D721Med (cell line): ENCODE data around the gene SMURF2.
"Not testable (repeated sequence)": the region's sequence is repeated elsewhere in the genome, so short reads cannot be mapped to it uniquely, and the experiment has no call there.

Experiments used
- DNase-seq: peaks from one replicate; pipeline ENCODE4 v3.0.0; 2011; ENCODE audit warnings: low spot score; ENCODE audit not compliant: insufficient read length
- FAIRE-seq: peaks from 2 replicates; lab custom pipeline; 2011; peaks lifted over from hg19 to GRCh38; lab: Jason Lieb, UNC
- TF ChIP-seq, protein P1 (sequence below): IDR thresholded peaks from 2 replicates; pipeline ENCODE4 v1.5.1; 2012; ENCODE audit warnings: mild to moderate bottlenecking, control low read depth; ENCODE audit not compliant: insufficient read depth; ENCODE audit errors: missing control alignments

Gene SMURF2

DNA sequence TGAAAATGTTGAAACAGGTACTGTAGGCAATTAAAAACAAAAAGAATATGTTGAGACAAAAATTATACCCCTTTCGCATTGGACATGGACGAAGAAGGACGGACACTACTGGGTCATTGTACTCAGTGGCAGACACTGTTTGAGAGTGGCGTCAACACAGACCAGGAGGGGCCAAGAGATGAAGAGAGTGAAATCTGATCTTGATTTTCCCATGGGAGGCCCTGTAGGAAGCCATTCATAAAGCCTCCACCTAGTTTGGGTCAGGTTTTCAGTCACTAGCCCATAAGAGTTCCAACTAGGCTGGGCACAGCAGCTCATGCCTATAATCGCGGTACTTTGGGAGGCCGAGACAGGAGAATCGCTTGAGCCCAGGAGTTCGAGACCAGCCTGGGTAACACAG, 23.6 kb upstream of the SMURF2 start:
- DNase-seq: no peak
- TF ChIP-seq, protein P1, sequence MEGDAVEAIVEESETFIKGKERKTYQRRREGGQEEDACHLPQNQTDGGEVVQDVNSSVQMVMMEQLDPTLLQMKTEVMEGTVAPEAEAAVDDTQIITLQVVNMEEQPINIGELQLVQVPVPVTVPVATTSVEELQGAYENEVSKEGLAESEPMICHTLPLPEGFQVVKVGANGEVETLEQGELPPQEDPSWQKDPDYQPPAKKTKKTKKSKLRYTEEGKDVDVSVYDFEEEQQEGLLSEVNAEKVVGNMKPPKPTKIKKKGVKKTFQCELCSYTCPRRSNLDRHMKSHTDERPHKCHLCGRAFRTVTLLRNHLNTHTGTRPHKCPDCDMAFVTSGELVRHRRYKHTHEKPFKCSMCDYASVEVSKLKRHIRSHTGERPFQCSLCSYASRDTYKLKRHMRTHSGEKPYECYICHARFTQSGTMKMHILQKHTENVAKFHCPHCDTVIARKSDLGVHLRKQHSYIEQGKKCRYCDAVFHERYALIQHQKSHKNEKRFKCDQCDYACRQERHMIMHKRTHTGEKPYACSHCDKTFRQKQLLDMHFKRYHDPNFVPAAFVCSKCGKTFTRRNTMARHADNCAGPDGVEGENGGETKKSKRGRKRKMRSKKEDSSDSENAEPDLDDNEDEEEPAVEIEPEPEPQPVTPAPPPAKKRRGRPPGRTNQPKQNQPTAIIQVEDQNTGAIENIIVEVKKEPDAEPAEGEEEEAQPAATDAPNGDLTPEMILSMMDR: no peak
- FAIRE-seq: no peak

DNA sequence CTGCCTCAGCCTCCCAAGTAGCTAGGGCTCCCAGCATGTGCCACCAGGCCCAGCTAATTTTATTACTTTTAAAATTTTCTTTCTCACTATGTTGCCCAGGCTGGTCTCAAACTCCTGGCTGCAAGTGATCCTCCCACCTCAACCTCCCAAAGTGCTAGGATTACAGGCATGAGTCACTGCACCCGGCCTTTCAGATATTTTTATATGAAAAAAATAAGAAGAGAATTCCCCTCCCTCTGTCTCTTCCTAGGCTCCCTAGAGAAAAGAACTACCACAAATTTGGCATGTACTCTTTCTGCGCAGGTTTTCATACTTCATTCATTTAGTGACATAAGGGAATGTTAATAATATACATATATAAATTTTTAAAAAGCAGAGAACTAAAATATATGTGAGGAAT, 21.7 kb upstream of the SMURF2 start:
- DNase-seq (no peak), FAIRE-seq (no peak)
- TF ChIP-seq, protein P1: no peak

DNA sequence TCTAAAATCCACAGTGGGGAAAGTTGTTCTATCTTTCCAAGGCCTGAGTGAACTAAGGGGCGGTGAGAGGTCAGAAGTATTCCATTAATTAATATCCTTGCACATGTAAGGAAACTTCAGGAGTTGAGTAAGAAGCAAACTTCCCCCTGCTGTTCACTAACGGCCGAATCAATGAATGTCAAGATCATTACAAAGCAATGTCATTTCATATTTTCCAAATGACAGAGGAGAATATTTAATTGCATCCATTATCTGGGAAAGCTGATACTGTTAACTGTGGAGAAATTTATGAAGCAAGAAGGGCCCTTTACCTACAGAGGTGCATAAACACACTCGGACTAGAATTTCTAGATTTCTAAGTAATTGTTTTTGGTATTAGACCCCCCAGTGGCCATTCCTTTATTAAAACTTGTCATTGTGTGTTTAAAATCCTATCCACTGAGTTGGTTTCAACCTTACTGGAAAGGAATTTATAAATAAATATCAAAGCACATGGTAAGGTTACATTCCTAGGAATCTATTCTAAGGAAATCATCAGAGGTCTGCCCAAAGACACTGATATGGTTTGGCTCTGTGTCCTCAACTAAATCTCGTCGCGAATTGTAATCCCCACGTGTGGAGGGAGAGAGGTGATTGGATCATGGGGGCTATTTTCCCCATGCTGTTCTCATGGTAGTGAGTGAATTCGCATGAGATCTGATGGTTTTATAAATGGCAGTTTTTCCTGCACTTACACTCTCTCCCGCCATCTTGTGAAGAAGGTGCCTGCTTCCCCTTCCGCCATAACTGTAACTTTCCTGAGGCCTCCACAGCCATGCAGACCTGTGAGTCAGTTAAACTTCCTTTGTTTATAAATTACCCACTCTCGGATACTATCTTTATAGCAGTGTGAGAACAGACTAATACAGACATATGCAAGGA, 20.4 kb upstream of the SMURF2 start:
- FAIRE-seq (no peak), DNase-seq (no peak)
- TF ChIP-seq, protein P1: no peak

DNA sequence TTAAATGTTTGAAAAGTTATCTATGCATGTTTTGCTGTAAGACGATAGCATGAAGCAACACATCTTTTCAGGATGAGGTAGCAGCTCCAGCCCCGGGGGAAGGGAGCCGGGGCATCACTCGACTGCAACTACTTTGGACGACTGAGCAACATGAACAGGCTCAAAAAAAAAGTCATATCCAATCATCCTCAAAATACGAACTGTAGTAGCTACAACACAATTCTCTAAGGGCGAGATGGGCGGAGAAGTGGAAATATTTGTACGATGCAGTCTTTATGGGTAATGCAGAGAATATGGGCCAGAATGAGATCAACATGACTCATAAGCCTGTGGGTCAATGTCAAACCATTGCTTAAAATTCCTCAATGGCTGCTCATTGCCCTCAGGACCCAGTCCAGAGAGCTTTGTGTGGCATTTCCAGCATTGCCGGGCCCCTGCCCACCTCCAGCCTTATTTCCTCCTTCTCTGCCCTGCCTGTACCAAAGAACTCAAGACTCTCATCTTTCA, 17.7 kb upstream of the SMURF2 start:
- TF ChIP-seq, protein P1: no peak
- DNase-seq (no peak), FAIRE-seq (no peak)

DNA sequence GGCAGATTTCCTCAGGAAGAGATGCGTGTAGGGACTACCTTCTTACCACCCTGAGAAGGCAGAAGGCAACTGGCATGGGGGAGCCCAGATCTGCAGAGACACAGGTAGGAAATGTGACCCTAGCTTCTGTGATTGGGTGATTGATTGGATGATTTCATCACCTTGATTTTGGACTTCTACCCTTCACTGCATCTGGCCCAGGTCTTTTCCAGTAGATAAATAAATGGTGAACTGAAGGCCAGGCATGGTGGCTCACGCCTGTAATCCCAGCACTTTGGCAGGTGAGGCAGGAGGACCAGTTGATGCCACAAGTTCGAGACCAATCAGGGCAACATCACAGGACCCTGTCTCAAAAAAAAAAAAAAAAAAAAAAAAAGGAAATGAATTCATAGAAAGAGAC, 14.7 kb upstream of the SMURF2 start:
- DNase-seq (no peak), FAIRE-seq (no peak)
- TF ChIP-seq, protein P1: no peak

DNA sequence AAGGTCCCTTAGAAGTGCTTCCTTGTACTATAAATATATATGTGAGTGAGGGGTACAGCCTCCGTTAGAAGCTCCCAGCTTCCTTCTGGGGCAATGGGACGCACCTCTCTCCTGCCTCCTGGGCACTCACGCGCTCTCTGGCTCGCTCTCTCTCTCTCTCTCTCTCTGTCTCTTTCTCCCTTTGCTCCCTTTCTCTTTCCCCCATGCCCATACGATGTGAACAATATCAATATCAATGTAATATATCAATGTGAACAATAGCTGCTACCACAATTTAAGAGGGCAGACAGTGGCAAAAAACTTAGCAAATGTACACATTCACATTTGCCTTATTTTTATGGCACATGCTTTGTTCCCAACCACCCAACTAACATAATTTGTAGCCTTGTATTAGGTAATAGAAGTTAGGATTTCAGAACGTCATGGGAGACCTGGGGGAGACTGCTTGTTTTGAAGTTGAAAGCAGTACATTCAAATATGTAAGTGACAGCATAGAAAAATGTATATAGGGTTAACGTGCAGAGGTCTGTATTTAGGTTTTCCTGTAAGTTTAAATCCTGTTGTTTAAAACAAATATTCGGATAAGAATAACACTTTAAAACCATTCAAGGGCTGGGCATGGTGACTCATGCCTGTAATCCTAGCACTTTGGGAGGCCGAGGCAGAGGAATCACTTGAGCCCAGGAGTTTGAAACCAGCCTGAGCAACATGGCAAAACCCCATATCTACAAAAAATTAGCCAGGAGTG, 8.9 kb upstream of the SMURF2 start:
- not testable (repeated sequence) for DNase-seq, FAIRE-seq

DNA sequence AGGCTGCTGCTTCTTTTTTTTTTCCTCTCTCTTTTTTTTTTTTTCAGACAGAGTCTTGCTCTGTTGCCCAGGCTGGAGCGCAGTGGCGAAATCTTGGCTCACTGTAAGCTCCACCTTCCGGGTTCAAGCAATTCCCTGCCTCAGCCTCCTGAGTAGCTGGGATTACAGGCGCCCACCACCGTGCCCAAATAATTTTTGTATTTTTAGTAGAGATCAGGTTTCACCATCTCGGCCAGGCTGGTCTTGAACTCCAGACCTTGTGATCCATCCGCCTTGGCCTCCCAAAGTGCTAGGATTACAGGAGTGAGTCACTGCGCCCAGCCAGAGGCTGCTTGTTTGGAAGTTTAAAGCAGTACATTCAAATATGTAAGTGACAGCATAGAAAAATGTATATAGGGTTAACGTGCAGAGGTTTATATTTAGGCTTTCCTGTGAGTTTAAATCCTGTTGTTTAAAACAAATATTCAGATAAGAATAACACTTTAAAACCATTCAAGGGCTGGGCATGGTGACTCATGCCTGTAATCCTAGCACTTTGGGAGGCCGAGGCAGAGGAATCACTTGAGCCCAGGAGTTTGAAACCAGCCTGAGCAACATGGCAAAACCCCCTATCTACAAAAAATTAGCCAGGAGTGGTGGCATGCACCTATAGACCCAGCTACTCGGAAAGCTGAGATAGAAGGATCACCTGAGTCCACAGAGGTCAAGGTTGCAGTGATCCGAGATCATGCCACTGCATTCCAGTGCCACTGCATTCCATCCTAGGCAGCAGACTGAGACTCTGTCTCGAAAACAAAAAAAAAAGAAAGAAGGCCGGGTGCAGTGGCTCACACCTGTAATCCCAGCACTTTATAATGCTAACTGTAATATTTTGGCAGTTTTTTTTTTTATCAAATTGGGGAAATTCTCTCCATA, 6.0 kb upstream of the SMURF2 start:
- not testable (repeated sequence) for DNase-seq, FAIRE-seq

DNA sequence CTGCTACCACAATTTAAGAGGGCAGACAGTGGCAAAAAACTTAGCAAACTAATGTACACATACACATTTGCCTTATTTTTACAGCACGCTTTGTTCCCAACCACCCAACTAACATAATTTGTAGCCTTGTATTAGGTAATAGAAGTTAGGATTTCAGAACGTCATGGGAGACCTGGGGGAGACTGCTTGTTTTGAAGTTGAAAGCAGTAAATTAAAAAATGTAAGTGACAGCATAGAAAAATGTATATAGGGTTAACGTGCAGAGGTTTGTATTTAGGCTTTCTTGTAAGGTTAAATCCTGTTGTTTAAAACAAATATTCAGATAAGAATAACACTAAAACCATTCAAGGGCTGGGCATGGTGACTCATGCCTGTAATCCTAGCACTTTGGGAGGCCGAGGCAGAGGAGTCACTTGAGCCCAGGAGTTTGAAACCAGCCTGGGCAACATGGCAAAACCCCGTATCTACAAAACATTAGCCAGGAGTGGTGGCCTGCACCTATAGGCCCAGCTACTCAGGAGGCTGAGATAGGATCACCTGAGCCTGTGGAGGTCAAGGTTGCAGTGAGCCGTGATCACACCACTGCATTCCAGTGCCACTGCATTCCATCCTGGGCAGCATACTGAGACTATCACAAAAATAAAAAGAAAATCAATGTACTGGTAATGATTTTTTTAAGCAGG, 2.3 kb upstream of the SMURF2 start:
- not testable (repeated sequence) for FAIRE-seq, DNase-seq

DNA sequence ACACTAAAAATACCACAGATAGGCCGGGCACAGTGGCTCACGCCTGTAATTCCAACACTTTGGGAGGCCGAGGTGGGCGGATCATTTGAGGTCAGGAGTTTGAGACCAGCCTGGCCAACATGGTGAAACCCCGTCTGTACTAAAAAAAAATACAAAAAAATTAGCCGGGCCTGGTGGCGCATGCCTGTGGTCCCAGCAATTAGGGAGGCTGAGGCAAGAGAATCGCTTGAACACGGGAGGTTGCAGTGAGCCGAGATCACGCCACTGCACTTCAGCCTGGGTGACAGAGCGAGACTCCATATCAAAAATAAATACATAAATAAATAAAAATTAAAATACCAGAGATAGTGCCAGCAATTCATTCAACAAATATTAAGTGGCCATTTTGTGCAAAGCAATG, 1.7 kb upstream of the SMURF2 start:
- not testable (repeated sequence) for FAIRE-seq

More for the DNA sequence above, 1.7 kb upstream of the SMURF2 start:
- DNase-seq: not testable (repeated sequence)
